GM23248 (cell line): ENCODE results near the gene CLEC12A.

ENCODE experiments used
- EZH2 ChIP-seq: fragments of 200-600 bp; sonication (generic); IDR thresholded peaks from 2 replicates; pipeline ENCODE4 v1.6.1; 2018; ENCODE audit warnings: antibody characterized with exemption, mild to moderate bottlenecking; ENCODE audit not compliant: insufficient read depth, poor library complexity, severe bottlenecking
- EZH2phosphoT487 ChIP-seq: fragments of 200-600 bp; sonication (generic); IDR thresholded peaks from 2 replicates; pipeline ENCODE4 v1.6.1; 2018; ENCODE audit warnings: antibody characterized with exemption, moderate library complexity, mild to moderate bottlenecking, low read depth; ENCODE audit not compliant: insufficient read depth

- TF ChIP-seq EZH2 (no peak), EZH2phosphoT487 (no peak)
Measured at GRCh38 chr12:10021342-10021741, 50.1 kb downstream of the CLEC12A start.
